ENCODE measurements around the gene RAD51B. TPM values are rescaled to one million over a fixed set of nuclear protein-coding genes. Genes with fewer than 3 reads are reported as not detected.

RAD51B gene
- polyA plus RNA-seq, 3 donors: 3.6 to 11.6 (median 9.4) TPM

- Histone ChIP-seq H3K4me1 (ENCODE audit: control insufficient read depth in 1 of 2, insufficient read depth in 2 of 2, low read length in 2 of 2) (peaks cover 17 to 23% of the 10 kb centered on the region in 2 donors), H3K4me2 (replicated peaks; ENCODE audit: extremely low read depth, low read length, poor library complexity, severe bottlenecking) (no peak overlapping the region), H3K27ac (ENCODE audit: low read depth in 1 of 2, low read length in 2 of 2) (no peak overlapping the region), H3K36me3 (replicated peaks in 1 of 2; ENCODE audit: control insufficient read depth in 1 of 2, insufficient read depth in 2 of 2, low read length in 2 of 2) (no peaks in the 10 kb centered on the region), H3K9ac (ENCODE audit: insufficient read depth, low read length, poor library complexity, severe bottlenecking) (no peak overlapping the region), H3K79me2 (ENCODE audit: insufficient read depth, low read length) (no peaks in the 10 kb centered on the region), H3K4me3 (replicated peaks in 1 of 3; ENCODE audit: low read depth in 2 of 3, low read length in 3 of 3) (no peak overlapping the region), H3K9me3 (replicated peaks in 1 of 2; ENCODE audit: control insufficient read depth in 1 of 2, insufficient read depth in 1 of 2, low read length in 2 of 2) (no peaks in the 10 kb centered on the region), H3K27me3 (ENCODE audit: control insufficient read depth in 2 of 2, insufficient read depth in 2 of 2, low read length in 2 of 2) (no peaks in the 10 kb centered on the region), H2AFZ (ENCODE audit: insufficient read depth, low read depth, low read length, poor library complexity, severe bottlenecking) (no peak overlapping the region), H4K20me1 (ENCODE audit: insufficient read depth, low read length) (no peaks in the 10 kb centered on the region)
- Mint-ChIP-seq H3K9me3 (peaks cover 0 to 2% (median 0%) of the 10 kb centered on the region in 7 donors), H3K4me1 (peaks cover 27% of the 10 kb centered on the region), H3K27ac (peak overlapping the region in 1 of 7 donors; percentile 81), H3K36me3 (peaks cover 0 to 2% of the 10 kb centered on the region in 2 donors), H3K4me3 (no peak overlapping the region), H3K27me3 (ENCODE audit: low read depth in 3 of 3) (no peaks in the 10 kb centered on the region)
- intact Hi-C loops (cut with micrococcal nuclease): no loop called here
- no peak for DNase-seq
- no peak for TF ChIP-seq CTCF (IDR thresholded peaks at IDR 0.05)
These were observed 59.4 kb downstream of the RAD51B start for GRCh38 chr14:67879026-67879425.

- Histone ChIP-seq H3K79me2 (ENCODE audit: insufficient read depth, low read length) (no peaks in the 10 kb centered on the region), H3K4me1 (ENCODE audit: control insufficient read depth in 1 of 2, insufficient read depth in 2 of 2, low read length in 2 of 2) (peaks cover 23 to 28% of the 10 kb centered on the region in 2 donors), H3K36me3 (replicated peaks in 1 of 2; ENCODE audit: control insufficient read depth in 1 of 2, insufficient read depth in 2 of 2, low read length in 2 of 2) (no peaks in the 10 kb centered on the region), H3K9ac (ENCODE audit: insufficient read depth, low read length, poor library complexity, severe bottlenecking) (no peak overlapping the region), H3K4me3 (replicated peaks in 1 of 3; ENCODE audit: low read depth in 2 of 3, low read length in 3 of 3) (no peak overlapping the region), H3K27ac (ENCODE audit: low read depth in 1 of 2, low read length in 2 of 2) (no peak overlapping the region), H4K20me1 (ENCODE audit: insufficient read depth, low read length) (no peaks in the 10 kb centered on the region), H2AFZ (ENCODE audit: insufficient read depth, low read depth, low read length, poor library complexity, severe bottlenecking) (peak overlapping the region; percentile 31), H3K9me3 (replicated peaks in 1 of 2; ENCODE audit: control insufficient read depth in 1 of 2, insufficient read depth in 1 of 2, low read length in 2 of 2) (no peaks in the 10 kb centered on the region), H3K27me3 (ENCODE audit: control insufficient read depth in 2 of 2, insufficient read depth in 2 of 2, low read length in 2 of 2) (no peaks in the 10 kb centered on the region), H3K4me2 (replicated peaks; ENCODE audit: extremely low read depth, low read length, poor library complexity, severe bottlenecking) (no peak overlapping the region)
- Mint-ChIP-seq H3K4me1 (peaks cover 34% of the 10 kb centered on the region), H3K4me3 (peak overlapping the region in 1 of 2 donors; percentile 63), H3K9me3 (peaks cover 0 to 2% (median 0%) of the 10 kb centered on the region in 7 donors), H3K36me3 (peaks cover 0 to 3% of the 10 kb centered on the region in 2 donors), H3K27ac (peak overlapping the region in 1 of 7 donors; percentile 4), H3K27me3 (ENCODE audit: low read depth in 3 of 3) (no peaks in the 10 kb centered on the region)
- no CpG with 5 or more reads among the region's 2 CpGs for WGBS (ENCODE audit: insufficient coverage)
- DNase-seq: no peak
- intact Hi-C loops (cut with micrococcal nuclease): no loop called here
- TF ChIP-seq CTCF (IDR thresholded peaks at IDR 0.05): no peak
These were observed 61.6 kb downstream of the RAD51B start for GRCh38 chr14:67881225-67881624.
